HCT116 (cell line): ENCODE data around the gene CDKAL1. TPM values are rescaled to one million over a fixed set of nuclear protein-coding genes. Genes with fewer than 3 reads are reported as not detected.

Experiments used
- ATAC-seq: fragments of 200-7000 bp; cut with Tn5 transposase; 2 replicates; pipeline ENCODE4 v1.9.1; 2020; ENCODE audit warnings: mild to moderate bottlenecking, moderate library complexity
- BruUV-seq: library from RNA; stranded (reverse); fragments of 400-500 nt; replicated peaks from 2 replicates; lab custom pipeline; 2021; lab: Mats Ljungman, UMichigan
- CTCF ChIA-PET: fragments of 300-600 bp; sonication (Branson Sonifier 250); formaldehyde crosslinking; loops from one replicate; lab custom pipeline; 2021; ENCODE audit warnings: antibody characterized with exemption; lab: Charles Lee
- POLR2A ChIA-PET: fragments of 300-600, 350-600 bp; sonication (Branson Sonifier 250); formaldehyde crosslinking; loops from one replicate; lab custom pipeline; 2021; ENCODE audit warnings: antibody characterized with exemption; lab: Charles Lee
- RAD21 ChIA-PET, 2 experiments: fragments of 300-600 bp; sonication (Branson Sonifier 250); formaldehyde crosslinking; loops; one replicate each; lab custom pipeline; 2023; ENCODE audit warnings: low total read pairs in 2 of 2; ENCODE audit not compliant: uncharacterized antibody in 2 of 2, unreplicated experiment in 2 of 2, low non-redundant PET in 1 of 2; lab: Charles Lee
- DNase-seq: peaks from one replicate; pipeline ENCODE4 v3.0.0-alpha.2; 2010; ENCODE audit warnings: low read depth, low spot score
- H2AFZ ChIP-seq: fragments of 200-600 bp; shearing (Covaris generic), sonication (generic); 2 replicates; pipeline ENCODE4 v1.6.1; 2017; ENCODE audit warnings: low read depth, mixed run types, mixed read lengths, antibody characterized with exemption, low read length; ENCODE audit not compliant: poor library complexity, severe bottlenecking
- H3K27ac ChIP-seq: 2 replicates; pipeline ENCODE4 v1.5.1; 2012; ENCODE audit warnings: low read depth, low read length
- H3K27me3 ChIP-seq: fragments of 200-600 bp; sonication (generic); 2 replicates; pipeline ENCODE4 v1.6.1; 2016; ENCODE audit warnings: mixed run types, low read length, mixed read lengths; ENCODE audit not compliant: insufficient read depth
- H3K36me3 ChIP-seq, 2 experiments: fragments of 200-500 bp in 1 of 2; fragments of 200-600 bp in 1 of 2; sonication (Bioruptor generic) in 1 of 2; sonication (generic) in 1 of 2; 2 replicates each; pipeline versions ENCODE4 v1.5.1 to v1.6.1; 2014 to 2016; ENCODE audit warnings: low read length in 2 of 2, inconsistent platforms in 1 of 2, mixed read lengths in 1 of 2, mixed run types in 1 of 2; ENCODE audit not compliant: insufficient read depth in 2 of 2, control insufficient read depth in 1 of 2
- H3K4me1 ChIP-seq, 2 experiments: fragments of 200-600 bp in 1 of 2; sonication (generic) in 1 of 2; 2 replicates each; pipeline versions ENCODE4 v1.5.1 to v1.6.1; 2012 to 2017; ENCODE audit warnings: low read length in 2 of 2, inconsistent platforms in 1 of 2, mild to moderate bottlenecking in 1 of 2, mixed read lengths in 1 of 2, mixed run types in 1 of 2, moderate library complexity in 1 of 2; ENCODE audit not compliant: insufficient read depth in 2 of 2, control insufficient read depth in 1 of 2
- H3K4me2 ChIP-seq: fragments of 200-600 bp; sonication (generic); 2 replicates; pipeline ENCODE4 v1.6.1; 2017; ENCODE audit warnings: mixed run types, low read length, mixed read lengths
- H3K4me3 ChIP-seq, 2 experiments: fragments of 200-600 bp in 1 of 2; sonication (generic) in 1 of 2; replicated peaks in 1 of 2; 2 replicates each; pipeline ENCODE4 v1.5.1; 2011 to 2016; ENCODE audit warnings: low read length in 2 of 2, control low read depth in 1 of 2, low read depth in 1 of 2, mild to moderate bottlenecking in 1 of 2, mixed read lengths in 1 of 2, mixed run types in 1 of 2
- H3K79me2 ChIP-seq: fragments of 200-600 bp; sonication (generic); 2 replicates; pipeline ENCODE4 v1.6.1; 2017; ENCODE audit warnings: mild to moderate bottlenecking, mixed run types, low read length, moderate library complexity, mixed read lengths; ENCODE audit not compliant: insufficient read depth
- H3K9ac ChIP-seq: fragments of 200-600 bp; sonication (generic); 2 replicates; pipeline ENCODE4 v1.6.1; 2016; ENCODE audit warnings: low read length, mixed read lengths
- H3K9me2 ChIP-seq: fragments of 200-600 bp; sonication (generic), shearing (Covaris generic); 2 replicates; pipeline ENCODE4 v1.6.1; 2017; ENCODE audit warnings: mixed run types, mild to moderate bottlenecking, moderate library complexity; ENCODE audit not compliant: insufficient read depth
- H3K9me3 ChIP-seq, 2 experiments: fragments of 200-500 bp in 1 of 2; fragments of 200-600 bp in 1 of 2; sonication (Bioruptor generic) in 1 of 2; sonication (generic) in 1 of 2; 2 replicates each; pipeline ENCODE4 v1.6.1; 2014 to 2017; ENCODE audit warnings: low read length in 2 of 2, mixed read lengths in 2 of 2, inconsistent platforms in 1 of 2, low read depth in 1 of 2, mild to moderate bottlenecking in 1 of 2, mixed run types in 1 of 2, moderate library complexity in 1 of 2; ENCODE audit not compliant: control insufficient read depth in 1 of 2, insufficient read depth in 1 of 2
- H4K20me1 ChIP-seq: fragments of 200-600 bp; sonication (generic), shearing (Covaris generic); 2 replicates; pipeline ENCODE4 v1.6.1; 2017; ENCODE audit warnings: mixed run types, mild to moderate bottlenecking, moderate library complexity; ENCODE audit not compliant: insufficient read depth
- ELF1 ChIP-seq: IDR thresholded peaks from 2 replicates; pipeline ENCODE4 v1.6.1; 2012; ENCODE audit warnings: low read depth, borderline replicate concordance
- FOSL1 ChIP-seq: IDR thresholded peaks from 2 replicates; pipeline ENCODE4 v1.6.1; 2012; ENCODE audit warnings: low read depth
- JUND ChIP-seq: IDR thresholded peaks from 2 replicates; pipeline ENCODE4 v1.6.1; 2012
- SRF ChIP-seq: IDR thresholded peaks from 2 replicates; pipeline ENCODE4 v1.6.1; 2012; ENCODE audit warnings: low read depth
- TCF7L2 ChIP-seq: IDR thresholded peaks from 2 replicates; pipeline ENCODE4 v1.7.0; 2011; ENCODE audit warnings: borderline replicate concordance, inconsistent platforms; ENCODE audit not compliant: insufficient read depth, insufficient read length; ENCODE audit errors: extremely low read depth
- ZNF274 ChIP-seq: fragments of 200-500 bp; sonication (Bioruptor generic); IDR thresholded peaks from 2 replicates; pipeline ENCODE4 v1.6.1; 2014; ENCODE audit warnings: mild to moderate bottlenecking, low read depth, low read length, inconsistent platforms
- intact Hi-C: fragments of 100-400 bp; cut with micrococcal nuclease; formaldehyde crosslinking; loops from 2 replicates; pipeline ENCODE4 v1.10.0; 2022
- total RNA-seq: library from RNA; stranded (reverse); gene quantifications from one replicate; pipeline ENCODE4 v1.2.1, GENCODE V29; 2021; ENCODE audit not compliant: unreplicated experiment
- TF ChIP-seq, protein P1 (sequence below): IDR thresholded peaks from 2 replicates; pipeline ENCODE4 v1.6.1; 2012; ENCODE audit warnings: low read depth
- TF ChIP-seq, protein P2 (sequence below): IDR thresholded peaks from 2 replicates; pipeline ENCODE4 v1.6.1; 2012

Gene CDKAL1
- total RNA-seq, 1 experiment from 2014 or later = 14.9 TPM

DNA sequence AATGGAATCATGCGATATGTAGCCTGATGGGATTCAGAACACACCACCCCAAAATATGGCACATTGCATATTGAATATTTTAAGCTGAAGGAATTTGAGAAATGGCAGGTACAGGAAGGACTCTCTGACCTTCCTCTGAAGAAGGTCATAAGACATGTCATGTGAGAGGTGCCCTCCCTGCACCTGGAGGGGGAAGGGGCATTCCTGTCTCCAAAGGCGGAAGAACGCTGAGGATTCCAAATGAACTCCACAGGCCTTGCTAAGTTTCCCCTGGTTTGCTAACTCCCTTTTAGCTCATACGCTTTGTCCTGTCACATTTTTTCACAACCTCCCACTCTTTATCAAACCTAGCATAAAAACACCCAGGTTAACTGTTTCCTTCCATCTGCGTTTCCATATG lies 347.8 kb downstream of the CDKAL1 start (continued):
- TF ChIP-seq, protein P1, sequence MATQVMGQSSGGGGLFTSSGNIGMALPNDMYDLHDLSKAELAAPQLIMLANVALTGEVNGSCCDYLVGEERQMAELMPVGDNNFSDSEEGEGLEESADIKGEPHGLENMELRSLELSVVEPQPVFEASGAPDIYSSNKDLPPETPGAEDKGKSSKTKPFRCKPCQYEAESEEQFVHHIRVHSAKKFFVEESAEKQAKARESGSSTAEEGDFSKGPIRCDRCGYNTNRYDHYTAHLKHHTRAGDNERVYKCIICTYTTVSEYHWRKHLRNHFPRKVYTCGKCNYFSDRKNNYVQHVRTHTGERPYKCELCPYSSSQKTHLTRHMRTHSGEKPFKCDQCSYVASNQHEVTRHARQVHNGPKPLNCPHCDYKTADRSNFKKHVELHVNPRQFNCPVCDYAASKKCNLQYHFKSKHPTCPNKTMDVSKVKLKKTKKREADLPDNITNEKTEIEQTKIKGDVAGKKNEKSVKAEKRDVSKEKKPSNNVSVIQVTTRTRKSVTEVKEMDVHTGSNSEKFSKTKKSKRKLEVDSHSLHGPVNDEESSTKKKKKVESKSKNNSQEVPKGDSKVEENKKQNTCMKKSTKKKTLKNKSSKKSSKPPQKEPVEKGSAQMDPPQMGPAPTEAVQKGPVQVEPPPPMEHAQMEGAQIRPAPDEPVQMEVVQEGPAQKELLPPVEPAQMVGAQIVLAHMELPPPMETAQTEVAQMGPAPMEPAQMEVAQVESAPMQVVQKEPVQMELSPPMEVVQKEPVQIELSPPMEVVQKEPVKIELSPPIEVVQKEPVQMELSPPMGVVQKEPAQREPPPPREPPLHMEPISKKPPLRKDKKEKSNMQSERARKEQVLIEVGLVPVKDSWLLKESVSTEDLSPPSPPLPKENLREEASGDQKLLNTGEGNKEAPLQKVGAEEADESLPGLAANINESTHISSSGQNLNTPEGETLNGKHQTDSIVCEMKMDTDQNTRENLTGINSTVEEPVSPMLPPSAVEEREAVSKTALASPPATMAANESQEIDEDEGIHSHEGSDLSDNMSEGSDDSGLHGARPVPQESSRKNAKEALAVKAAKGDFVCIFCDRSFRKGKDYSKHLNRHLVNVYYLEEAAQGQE = no peak
- TF ChIP-seq, protein P2, sequence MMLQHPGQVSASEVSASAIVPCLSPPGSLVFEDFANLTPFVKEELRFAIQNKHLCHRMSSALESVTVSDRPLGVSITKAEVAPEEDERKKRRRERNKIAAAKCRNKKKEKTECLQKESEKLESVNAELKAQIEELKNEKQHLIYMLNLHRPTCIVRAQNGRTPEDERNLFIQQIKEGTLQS = no peak
- no peak for TF ChIP-seq FOSL1
- no peak for TF ChIP-seq SRF
- no peak for TF ChIP-seq TCF7L2
- TF ChIP-seq JUND = no peak

DNA sequence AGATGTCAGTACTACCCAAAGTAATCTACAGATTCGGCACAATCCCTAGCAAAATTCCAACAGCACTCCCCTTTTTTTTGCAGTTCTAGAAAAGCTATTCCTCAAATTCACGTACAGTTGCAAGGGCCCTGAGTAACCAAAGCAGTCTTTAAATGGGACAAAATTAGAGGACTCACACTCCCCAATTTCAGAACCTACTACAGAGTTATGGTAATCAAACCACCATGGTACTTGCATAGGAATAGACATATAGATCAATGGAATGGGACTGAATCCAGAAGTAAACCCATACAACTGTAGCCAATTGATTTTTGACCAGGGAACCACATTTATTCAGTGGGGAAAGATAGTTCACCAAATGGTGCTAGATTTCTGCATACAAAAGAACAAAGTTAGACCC lies 350.8 kb downstream of the CDKAL1 start:
- Histone ChIP-seq H3K9ac (no peak overlapping the region), H3K9me2 (no peaks in the 10 kb centered on the region), H3K9me3 (peaks cover 0 to 7% of the 10 kb centered on the region in 2 experiments; a peak in 2 of 4 replicates), H3K4me3 (no peak overlapping the region), H3K4me2 (no peak overlapping the region), H4K20me1 (no peaks in the 10 kb centered on the region), H2AFZ (no peak overlapping the region), H3K79me2 (no peaks in the 10 kb centered on the region), H3K36me3 (no peaks in the 10 kb centered on the region), H3K4me1 (peaks cover under 1 to 11% of the 10 kb centered on the region in 2 experiments), H3K27ac (no peak overlapping the region), H3K27me3 (no peaks in the 10 kb centered on the region)
- ATAC-seq (no peak), DNase-seq (no peak)
- ChIA-PET CTCF (no interaction called here), POLR2A (no interaction called here), RAD21 (no interaction called here)
- intact Hi-C loops = no loop called here
- no TSS peak for BruUV-seq
- TF ChIP-seq ELF1 (no peak), ZNF274 (peak; percentile 55)
